Stimulated activated CD8-positive, alpha-beta memory T cell treated with anti-CD3 and anti-CD28 coated beads, Interleukin-12 subunit alpha, Interleukin-12 subunit beta, amount 100 ng/mL, for 1 hour (primary cell): Measurements from ENCODE around the gene LAPTM5.

ENCODE experiments used
- DNase-seq: peaks from one replicate; pipeline ENCODE4 v3.0.0-alpha.2; 2020; ENCODE audit warnings: low read depth

Gene LAPTM5

DNA sequence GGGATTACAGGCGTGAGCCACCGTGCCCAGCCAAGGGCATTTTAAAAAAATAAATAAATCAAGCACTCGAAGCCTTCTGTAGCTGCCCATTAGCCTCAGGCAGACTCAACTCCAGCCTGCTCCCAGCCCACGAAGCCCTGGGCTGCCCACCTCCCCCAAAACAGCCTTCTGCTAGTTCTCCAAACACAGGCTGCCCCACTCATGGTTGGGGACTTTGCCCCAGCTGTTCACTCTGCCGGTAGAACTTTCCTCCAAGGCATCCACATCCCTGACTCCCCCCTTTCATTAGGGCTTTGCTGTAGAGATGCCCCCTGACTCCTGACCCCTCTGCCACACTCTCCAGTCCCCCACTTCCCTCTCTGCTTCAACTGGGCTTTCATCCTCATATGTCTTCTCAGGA, 29.7 kb upstream of the LAPTM5 start:
- no peak for DNase-seq

DNA sequence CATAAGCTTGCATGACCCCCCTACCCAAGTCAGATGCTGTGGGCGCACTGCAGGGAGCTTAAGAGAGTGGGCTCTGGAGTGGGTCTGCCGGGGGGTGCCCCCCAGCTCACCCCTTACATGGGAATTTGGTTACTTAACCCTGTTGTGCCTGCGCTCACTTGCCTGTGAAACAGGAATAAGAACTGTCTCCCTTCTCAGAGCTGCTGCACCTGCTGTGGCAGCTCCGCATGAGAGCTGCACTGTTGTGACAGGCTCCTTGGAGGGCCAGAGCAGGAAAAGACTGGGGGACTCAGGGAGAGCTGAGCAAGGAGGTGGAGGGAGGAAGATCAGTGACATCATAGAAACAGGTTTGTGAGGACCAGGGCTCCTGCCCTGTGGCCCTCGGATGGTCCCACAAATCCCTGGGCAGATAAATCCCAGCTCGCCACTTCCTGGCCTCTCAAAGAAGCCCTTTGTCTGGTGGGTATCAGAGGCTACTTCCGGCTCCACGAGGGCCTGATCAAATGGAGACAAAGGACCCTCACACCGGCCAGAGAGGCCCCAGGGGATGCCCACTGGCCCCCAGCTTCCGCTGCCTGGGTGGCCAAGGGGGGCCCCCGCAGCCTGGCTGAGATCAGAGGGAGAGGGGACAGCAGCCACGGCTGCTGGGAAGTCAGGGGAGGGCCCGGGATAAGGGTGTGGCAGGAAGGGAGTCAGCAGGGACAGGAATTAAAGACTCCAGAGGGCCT, 28.9 kb upstream of the LAPTM5 start:
- DNase-seq, result no peak

DNA sequence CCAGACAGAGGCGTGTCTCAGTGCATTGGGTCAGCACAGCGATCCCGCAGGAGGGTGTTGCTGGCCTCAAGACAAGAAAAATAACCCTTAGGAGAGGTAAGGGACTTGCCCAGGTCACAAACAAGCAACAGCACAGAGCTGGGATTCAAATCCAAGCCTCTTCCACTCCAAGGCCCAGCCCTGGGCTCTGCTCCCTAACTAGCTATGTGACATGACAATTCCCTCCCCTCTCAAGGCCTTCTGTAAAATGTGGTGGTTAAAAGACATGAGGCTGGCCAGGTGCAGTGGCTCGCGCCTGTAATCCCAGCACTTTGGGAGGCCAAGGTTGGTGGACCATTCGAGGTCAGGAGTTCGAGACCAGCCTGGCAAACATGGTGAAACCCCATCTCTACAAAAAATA, 28.1 kb upstream of the LAPTM5 start:
- no peak for DNase-seq

DNA sequence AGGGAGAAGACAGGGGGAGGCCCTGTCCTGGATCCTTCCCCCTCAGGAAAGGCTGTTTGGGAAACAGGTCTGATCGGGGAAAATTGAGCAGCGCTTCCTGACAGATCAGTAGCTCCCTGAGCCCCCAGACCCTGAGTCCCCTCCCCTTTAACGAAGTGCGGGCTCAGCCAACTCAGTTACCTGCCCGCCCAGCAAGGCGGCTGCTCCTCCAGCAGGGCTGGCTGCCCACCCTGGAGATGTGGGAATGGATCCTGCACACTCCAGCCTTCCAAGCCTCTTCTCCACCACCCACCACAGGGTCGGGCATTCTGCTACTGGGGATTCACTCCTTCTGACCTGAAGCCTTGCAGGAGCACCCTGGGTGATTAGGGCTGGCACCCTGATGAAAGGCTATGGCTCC, 27.6 kb upstream of the LAPTM5 start:
- DNase-seq, result no peak

DNA sequence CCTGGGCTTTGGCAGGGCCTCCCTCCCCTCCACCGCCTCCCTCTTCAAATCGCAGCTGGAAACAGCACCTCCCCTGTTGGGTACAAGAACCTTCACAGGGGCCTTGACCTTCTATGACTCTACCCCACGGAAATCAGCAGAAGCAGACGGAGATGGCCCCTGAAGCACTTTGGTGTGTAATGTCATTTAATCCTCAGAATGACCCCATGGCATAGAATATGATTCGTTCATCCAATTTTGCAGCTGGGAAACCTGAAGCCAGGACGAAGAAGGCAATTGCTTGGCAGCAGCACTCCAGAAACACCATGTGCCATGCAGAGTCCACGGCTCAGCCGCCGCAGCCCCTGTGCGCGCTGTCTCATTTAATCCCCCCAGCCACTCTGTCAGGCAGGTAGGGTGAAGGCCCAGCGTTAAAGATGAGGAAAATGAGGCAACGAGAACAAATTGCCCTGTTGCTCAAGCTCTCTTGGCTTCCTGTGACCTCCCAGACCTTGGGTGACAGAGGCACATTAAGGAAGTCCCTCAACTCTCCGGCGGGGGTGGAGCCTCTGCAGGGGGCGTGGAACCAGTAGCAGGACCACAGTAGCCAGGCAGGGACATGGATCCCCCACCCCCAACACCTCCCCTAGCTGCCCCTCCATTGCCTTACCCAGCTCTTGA, 25.8 kb upstream of the LAPTM5 start:
- no peak for DNase-seq

DNA sequence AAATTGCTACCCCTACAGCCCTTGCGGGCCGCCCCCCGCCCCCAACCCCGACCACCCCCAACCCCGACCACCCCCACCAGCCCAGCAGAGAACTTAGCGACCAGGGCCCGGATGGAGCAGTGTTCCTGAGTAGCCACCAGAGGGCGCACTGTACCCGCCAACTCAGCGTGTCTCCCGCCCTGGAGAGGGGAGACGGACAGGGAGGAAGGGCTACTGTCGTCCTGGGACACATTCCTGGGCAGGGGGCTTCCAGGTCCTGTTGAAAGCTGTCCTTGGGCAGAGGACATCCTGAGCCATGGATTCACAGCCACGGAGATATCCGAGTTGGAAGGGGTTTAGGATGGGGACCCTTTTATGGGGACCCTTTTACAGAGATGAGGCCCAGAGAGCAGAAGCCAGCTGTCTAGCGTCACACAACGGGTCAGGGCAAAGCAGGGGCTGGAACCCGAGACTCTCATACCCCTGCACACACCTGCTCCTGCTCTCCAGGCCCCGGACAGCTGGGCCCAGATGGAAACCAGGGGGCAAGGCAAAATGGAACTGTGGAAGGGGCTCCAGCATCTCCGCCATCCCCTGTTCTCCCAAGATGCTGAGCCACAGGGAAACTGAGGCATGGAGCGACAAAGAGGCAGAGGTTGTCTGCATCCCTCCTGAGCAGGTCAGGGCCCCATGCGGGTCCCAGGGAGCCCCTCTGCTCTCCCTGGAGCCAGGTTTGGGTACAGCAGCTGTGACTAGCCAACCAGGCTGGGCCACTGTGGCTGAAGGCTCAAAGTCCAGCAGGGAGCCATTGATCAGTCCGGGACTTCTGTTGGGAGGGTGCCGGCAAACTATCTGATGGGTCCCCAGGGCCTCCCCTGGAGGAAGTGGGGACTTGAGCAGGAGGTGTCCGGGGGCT, 25.0 kb upstream of the LAPTM5 start:
- DNase-seq, result peak; percentile 66

DNA sequence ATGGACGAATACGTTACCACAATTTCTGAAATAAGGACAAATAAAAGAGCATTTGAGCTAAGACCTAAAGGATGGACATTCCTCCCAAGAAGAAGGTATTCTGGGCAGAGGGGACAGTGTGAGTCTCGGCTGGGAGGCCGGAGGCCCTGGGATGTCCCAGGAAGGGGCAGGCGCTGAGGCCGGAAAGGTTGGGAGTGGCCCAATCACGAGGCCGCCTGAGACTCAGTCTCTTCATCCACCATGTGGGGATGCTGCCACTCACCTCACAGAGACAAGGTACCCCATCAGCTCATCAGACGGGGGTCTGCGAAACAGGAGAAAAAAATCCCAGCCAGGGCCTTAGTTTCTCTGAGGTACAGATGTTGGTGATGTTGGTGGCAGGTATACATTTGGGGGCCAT, 24.3 kb upstream of the LAPTM5 start:
- DNase-seq, result no peak

DNA sequence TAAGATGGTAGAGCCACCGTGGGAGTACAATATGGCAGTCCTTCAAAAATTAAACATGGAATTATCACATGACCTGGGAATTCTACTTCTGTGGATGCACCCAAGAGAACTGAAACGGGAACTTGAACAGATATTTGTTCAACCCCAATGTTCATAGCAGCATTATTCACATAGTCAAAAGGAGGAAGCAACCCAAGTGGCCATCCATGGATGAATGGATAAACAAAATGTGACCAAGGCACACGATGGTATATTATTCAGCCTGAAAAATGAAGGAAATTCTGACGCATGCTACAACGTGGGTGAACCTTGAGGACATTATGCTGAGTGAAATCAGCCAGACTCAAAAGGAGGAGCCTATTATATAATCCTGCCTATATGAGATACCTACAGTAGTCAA, 22.8 kb upstream of the LAPTM5 start:
- DNase-seq, result no peak

DNA sequence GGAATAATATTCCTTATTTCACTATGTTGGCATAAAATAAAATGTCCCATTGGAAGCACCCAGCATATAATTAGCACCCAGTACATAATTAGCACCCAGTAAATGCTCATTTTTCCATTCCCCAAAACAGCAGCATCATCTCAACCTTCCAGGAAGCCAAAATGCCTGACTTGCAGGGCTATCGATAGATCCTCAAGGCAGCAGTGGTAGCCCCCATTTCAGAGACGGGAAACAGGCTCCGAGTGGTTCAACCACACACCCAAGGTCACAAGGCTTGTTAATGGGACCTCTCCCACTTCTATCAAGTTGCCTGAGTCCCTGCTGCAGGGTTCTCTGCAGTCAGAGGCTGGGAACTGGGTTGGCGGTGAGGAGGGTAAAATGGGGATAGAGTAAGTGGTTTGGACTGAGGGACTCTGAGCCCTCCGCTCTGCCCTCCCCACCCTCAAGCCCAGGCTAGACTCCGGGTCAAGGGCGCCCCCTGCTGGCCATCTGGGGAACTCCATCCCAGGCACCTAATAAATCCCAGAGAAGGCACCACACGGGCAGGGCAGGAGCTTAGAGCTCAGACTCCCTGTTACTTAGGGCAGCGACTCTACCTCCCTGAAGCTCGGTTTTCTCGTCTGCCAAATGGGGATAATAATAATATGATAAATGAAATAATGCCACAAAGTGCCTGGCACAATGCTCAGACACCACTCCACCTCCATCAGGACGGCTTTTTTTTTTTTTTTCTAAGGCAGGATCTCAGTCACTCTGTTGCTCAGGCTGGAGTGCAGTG, 21.9 kb upstream of the LAPTM5 start:
- peak; percentile 91 for DNase-seq

DNA sequence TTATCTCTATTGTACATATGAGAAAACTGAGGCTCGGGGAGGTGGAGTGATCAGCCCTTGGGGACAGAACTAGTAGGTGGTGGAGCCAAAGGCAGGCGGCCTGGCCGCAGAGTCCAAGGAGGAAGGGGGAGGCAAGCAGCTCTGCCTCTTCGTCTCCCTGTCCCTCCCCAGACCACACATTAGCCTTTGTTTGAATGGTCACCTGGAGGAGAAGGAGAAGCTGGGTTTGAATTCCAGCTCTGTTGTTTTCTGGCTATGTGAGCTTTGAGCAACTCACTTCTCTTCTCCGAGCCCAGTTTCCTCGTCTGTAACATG, 21.4 kb upstream of the LAPTM5 start:
- DNase-seq, result no peak

DNA sequence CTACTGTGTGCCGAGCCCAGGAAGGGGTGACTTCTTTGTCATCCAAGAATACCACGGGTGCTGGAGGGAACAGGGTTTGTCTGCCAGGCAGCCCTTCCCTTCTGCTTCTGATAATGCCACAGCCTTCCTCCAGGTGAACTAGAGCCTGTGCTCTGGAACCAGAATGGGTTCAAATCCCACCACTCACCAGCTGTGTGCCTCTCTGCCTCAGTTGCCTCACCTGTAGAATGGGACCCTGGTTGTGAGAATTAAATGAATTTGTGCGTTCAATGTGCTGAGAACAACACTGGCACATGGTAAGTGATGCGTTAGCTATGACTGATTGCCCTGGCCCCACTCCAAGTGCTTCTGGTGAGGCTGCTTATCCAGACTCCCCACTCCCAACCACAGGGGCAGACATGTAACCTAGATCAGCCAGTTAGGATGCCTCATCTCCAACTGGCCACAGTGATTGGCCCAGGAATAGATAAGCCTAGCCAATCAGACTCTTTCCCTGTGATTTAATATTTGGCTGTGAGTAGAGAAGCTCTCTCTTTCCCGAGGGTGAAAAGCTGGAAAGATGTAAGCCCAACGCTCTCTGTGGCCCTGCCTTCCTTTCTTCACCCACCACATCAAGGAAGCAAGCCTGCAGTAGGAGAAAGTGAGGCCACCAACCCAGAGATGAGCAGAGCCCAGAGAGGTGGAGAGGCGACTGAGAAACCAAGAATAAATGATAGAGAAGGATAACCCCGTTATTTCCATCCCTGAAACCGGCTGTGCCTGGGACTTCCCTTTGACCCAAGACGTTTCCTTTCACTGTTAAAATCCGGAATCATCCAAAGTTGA, 20.8 kb upstream of the LAPTM5 start:
- no peak for DNase-seq

DNA sequence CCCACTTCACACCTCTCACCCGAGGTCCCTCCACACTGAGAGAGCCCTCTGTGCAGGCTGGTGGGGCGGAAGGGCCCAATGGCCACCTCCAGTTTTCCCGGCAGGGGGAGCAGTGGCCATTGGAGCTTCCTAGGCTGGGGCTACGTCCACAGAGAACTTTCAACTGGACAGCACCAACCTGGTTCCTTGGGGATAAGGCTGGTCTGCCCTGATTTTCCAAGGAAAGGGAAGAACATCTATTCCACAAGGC, 20.3 kb upstream of the LAPTM5 start:
- no peak for DNase-seq

DNA sequence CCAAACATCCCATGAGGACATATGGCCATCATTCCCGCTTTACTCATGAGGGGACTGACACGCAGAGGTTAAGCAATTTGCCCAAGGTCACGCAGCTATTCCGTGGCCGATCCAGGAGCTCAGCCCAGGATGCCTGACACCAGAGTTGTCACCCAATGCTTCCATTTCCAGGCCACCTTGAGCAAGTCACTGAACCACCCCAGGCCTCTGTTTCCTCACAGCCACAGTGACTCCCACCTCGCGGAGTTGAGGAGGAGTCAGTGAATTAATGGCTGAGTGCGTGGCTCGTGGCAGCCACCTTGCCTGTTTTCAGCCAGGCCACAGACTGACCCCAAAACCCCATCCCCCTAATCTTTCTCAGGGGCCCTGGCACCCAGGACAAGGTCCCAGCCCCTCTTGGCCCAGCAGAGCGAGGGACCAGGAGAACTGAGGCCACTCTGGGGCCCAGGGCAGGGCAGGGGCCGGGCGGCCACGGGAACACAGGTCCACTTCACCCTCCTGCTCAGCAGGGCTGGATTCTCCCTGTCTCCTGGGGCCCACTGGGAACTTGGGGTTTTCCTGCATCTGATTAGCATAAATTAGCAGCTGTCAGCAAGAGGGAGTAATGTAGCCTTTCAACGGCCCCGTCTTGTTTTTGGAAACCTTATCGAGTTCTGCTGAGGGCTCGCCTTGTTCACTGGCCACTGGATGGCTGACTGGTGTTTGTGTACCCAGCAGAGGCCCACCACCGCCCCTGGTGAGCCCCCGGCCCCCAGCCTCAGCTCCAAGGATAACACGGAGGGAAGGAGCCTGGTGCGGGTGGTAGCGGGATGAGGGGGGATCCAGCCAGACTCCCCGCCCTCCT, 19.7 kb upstream of the LAPTM5 start:
- no peak for DNase-seq

DNA sequence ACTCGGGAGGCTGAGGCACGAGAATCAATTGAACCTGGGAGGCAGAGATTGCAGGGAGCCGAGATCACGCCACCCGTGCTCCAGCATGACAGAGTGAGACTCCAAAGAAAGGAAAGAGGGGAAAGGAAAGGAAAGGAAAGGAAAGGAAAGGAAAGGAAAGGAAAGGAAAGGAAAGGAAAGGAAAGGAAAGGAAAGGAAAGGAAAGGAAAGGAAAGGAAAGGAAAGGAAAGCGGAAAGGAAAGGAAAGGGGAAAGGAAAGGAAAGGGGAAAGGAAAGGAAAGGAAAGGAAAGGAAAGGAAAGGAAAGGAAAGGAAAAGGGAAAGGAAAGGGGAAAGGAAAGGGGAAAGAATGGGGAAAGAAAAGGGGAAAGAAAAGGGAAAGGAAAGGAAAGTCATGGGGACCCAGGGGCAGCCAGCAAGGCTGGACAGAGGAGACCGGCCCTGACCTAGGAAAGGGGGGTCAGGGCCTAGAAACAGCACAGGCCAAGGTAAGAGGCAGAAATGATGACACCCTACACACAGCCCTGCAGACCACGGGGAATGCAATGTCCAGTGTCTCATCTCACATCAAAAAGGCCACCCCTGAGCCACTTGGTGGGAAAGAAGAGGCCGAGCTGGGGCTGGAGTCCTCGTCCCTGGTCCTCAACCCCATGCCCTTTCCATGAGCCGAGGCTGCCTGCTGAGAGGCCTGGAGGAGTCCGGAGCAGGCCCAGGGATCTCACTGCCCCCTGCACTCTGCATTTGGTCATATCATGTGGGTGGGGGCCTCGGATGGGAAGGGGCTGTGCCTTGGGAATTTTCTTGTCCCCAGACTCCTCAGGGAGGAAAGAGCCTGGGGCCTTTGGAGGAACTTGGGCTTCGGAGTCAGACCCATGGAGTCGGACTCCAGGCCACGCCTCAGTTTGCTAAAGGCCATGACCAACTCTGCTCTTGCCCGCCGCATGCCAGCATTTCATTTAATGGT, 18.8 kb upstream of the LAPTM5 start:
- DNase-seq, result no peak

DNA sequence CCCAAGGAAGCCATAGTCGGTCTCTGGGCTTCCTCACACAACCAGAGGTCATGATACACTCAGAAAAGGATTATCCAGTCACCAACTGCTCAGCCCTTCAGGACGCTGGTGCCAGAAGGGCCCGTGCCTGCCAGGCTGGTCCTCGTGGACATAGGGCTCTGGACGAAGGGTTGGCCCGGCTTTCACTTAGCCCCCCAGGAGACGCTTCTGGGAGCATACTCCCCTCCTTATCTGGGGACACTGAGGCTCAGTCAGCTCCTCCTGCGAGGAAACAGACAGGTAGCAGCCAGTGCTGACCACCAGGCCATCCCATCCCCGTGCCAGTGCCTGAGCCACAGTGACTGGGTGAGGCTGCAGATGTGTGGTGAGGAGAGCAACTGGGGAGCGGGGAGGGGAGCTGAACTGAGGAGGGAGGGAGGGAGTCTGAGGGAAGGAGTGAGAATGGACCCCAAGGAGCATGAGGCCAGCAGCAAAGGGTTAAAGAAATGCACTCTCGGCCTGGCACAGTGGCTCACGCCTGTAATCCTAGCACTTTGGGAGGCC, 17.9 kb upstream of the LAPTM5 start:
- DNase-seq, result no peak

DNA sequence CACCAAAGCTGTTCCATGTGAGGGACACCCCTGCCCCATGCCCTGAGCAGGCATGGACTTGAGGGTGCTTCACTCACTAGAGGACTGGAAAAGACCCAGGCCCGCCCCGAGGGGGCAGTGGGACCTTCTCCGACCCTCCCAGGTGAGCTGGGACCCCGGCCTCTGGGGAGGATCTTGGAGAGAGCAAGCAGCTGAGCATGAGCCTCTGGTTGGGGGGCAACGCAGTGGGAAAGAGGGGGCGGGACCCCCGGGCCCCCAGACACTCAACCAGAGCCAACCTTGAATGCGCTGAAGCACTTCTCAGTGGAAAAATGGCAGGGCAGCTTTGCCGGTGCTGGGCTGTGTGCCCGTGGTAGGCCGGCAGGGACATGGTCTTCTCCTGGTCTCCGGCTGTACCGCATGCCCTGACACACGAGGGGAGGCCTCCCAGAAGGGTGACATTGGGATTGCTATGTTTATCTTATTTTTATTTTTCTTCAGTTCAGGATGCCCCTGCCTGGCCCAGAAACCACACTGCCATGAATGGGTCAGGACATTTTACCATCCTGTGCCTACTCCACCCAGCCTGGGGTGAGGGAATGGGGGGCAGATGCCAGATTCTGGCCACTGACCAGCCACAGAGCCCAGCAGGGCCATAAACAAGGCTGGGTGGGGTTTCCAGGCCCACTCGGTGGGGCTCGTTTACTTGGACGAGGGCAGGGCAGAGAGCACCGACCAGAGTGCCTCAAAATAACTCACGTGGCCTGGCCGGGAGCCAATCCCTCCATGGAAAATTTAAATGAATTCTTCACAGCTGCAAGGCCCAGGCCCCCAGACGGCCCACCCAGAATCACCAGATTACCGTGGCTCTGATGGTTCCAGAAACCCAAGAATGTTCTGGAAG, 17.2 kb upstream of the LAPTM5 start:
- DNase-seq, result no peak

DNA sequence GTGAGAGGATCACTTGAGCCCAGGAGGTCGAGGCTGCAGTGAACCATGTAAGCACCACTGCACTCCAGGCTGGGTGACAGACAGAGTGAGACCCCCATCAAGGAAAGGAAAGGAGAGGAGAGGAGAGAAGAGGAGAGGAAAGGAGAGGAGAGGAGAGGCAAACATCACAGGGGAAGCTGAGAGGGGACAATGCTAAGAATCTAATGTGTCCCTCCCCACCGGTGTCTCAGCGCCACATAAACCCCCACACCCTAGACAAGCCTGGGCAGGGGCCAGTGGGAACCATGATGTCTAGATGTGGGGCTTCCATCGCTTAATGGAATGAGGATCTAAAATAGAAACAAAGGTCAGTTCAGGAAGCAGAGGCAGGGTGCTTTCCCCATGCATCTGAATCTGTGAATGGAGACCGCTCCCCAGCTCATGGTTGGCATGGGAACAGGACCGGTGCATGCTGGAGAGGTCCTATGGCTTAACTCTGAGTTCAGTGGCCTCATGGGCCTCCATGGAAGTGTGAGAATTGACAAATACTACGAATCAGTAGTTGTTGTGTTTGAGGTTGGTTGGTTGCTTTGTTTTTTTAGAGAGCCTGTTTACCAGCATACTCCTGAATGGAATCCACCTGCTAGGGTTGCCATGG, 16.3 kb upstream of the LAPTM5 start:
- DNase-seq, result no peak

DNA sequence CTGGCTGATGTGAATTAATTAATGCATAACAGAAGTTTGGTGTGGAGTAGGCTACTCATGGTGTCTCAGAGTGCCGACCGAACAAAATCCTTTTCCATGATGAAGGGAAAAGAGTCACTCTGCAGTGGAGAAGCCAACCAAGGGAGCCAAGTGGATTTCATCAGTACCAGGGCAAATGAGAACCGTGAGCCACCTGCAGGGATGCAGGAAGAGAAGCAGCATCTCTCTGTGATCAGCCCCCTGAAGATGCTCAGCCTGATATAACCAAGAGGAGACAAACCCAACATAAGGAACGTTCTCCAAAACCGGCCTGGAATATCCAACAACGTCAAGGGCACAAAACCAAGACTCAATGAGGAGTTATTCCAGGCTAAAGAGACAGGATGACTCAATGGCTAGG, 13.4 kb upstream of the LAPTM5 start:
- no peak for DNase-seq
